Activated CD4-positive, alpha-beta T cell treated with anti-CD3 and anti-CD28 coated beads, Interleukin-2, Interleukin-6, amounts not matched to agents 100 ng/mL and 50 ng/mL, durations not matched to agents 16 hours and 8 hours (primary cell): ENCODE measurements around the gene MRPL18.
"Not testable (repeated sequence)": the region's sequence is repeated elsewhere in the genome, so short reads cannot be mapped to it uniquely, and the experiment has no call there.

Source experiments
- DNase-seq: peaks from one replicate; pipeline ENCODE4 v3.0.0-alpha.2; 2020

The MRPL18 gene

GRCh38 chr6:159790149-159790955 lies at the start of gene MRPL18:
TSS of gene MRPL18 (plus strand) at chr6:159790467. CDS start at chr6:159790588, 121 bp downstream.
- peak; percentile 95 for DNase-seq

DNA sequence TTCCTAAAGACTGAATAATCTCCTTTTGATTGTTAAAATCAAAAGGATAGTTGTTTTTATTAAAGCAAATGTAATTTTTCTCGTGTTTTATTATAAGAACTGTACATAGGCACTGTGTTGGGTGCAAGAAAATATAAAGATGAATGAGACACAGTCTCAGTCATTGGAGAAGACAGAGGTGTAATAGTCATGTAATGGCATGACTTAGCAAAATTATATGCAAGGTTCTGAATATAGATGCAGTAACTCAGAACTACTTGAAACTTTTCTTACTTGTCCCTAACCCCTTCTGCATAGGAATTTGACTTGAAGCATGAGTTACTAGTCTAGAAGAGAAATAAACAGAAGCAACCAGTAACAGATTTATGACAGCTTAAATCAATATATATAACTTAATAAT lies 48.1 kb upstream of the MRPL18 start:
- DNase-seq: no peak

GRCh38 chr6:159745081-159745480 lies 45.2 kb upstream of the MRPL18 start:
- DNase-seq: no peak

- no peak for DNase-seq
Measured at GRCh38 chr6:159746759-159747158, 43.5 kb upstream of the MRPL18 start.

- not testable (repeated sequence) for DNase-seq
Measured at GRCh38 chr6:159748127-159748526, 42.1 kb upstream of the MRPL18 start.

- DNase-seq: no peak
Measured at GRCh38 chr6:159751448-159751847, 38.8 kb upstream of the MRPL18 start.

DNA sequence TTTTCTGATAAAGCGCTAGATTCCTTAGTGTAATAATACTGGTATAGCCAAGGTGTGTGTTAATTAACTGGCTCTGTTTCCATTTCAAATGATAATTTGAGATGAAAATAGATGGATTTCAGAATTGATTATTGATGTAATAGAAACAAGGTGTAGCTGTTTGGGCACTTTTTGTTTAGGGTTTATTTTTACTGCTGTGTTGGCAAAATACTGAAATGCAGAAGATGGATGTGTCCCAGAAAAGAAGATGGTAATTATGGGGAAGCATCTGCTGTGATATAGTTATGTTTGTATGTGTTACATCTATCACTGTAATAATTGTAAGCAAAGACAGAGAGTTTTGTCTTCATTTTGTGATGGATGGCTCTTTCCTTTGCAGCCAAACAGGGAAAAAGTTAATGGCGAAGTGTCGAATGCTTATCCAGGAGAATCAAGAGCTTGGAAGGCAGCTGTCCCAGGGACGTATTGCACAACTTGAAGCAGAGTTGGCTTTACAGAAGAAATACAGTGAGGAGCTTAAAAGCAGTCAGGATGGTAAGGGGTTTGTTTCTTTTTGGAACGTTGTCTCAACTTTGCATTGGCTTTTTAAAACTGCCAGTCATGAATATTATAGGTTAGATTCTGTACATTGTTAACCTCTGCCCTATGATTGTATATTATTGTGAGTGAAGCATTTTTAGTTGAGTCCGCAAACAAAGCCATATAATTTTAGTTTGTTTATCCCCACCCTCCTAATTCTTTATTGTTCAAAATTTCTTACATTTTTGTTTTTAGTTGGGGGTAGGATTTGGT lies 37.0 kb upstream of the MRPL18 start:
- DNase-seq: no peak

GRCh38 chr6:159754401-159754800 lies 35.9 kb upstream of the MRPL18 start:
- DNase-seq: no peak

- no peak for DNase-seq
Measured at GRCh38 chr6:159754959-159755914, 35.0 kb upstream of the MRPL18 start.

GRCh38 chr6:159756508-159756907 lies 33.8 kb upstream of the MRPL18 start:
- DNase-seq: no peak

GRCh38 chr6:159758031-159759001 lies 32.0 kb upstream of the MRPL18 start:
- DNase-seq: no peak

GRCh38 chr6:159759645-159760044 lies 30.6 kb upstream of the MRPL18 start:
- no peak for DNase-seq

- no peak for DNase-seq
Measured at GRCh38 chr6:159760602-159761057, 29.6 kb upstream of the MRPL18 start.

DNA sequence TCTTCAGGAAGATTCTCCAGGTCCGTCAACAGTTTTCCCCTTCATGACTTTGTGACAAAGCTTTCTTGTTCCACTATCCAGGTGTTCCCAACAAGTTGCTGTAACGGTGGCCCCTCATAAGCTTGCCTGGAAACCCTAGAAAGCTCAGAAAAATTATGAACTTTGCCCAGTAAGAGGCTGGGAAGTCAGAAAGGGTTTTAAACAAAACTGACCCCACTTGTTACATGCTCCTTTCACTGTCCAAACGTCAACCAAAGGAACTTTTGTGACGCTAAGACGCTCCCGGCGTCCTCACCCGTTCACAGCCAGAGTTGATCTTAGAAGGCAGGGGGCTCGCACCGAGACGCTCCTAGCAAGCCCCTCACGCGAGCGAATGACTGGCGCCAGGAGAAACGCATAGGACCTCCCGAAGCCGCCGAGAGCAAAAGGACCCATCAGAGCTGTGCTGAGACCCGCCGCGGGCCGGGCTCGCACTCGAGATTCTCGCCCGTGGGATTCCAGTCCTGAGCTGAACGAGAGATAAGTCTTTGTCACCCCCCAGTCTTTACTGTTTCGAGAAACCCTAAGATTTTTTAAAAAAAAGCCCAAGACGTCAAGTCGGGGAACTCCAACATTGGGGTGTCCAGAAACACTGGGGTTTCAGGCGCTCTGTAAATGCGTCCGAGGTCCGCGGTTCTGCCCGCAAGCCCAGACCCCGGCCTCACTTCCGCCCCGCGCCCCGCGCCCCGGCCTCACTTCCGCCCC lies 29.0 kb upstream of the MRPL18 start:
- peak; percentile 23 for DNase-seq

GRCh38 chr6:159761873-159762680 lies 28.2 kb upstream of the MRPL18 start, which contains the start of gene ACAT2:
TSS of gene ACAT2 (plus strand) at chr6:159762045. CDS start at chr6:159762088, 43 bp downstream.
- peak; percentile 97 for DNase-seq

- DNase-seq: no peak
Measured at GRCh38 chr6:159762681-159763293, 27.5 kb upstream of the MRPL18 start.

DNA sequence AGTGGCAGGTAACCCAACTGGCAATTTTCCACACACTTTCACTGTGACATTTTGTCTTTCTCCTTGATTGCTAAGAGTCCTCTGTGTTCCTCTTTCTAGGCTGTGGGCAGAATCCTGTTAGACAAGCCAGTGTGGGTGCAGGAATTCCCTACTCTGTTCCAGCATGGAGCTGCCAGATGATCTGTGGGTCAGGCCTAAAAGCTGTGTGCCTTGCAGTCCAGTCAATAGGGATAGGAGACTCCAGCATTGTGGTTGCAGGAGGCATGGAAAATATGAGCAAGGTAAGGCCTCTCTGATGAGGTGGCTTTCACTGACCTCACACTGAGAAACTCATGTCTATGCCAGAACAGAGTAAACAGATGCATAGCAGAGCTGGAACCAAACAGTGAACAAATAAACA lies 23.4 kb upstream of the MRPL18 start:
- no peak for DNase-seq

DNA sequence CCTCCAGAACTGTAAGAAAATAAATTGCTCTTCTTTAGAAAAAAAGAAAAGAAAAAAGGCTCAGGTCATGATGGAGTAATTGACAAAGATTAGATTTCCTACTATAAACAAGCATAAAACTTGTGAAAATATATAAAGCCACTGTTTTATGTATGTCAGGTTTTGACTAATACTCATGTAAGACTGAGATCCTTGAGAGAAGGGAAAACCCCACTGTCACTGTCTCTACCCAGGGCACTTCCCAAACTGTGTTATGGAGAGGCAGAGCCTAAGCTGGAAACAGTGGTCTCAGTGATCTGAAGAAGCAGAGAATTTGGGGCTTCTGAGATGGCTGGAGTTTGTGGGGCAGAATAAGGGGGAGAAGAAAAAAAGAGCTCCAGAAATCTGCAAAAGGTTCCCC lies 20.8 kb upstream of the MRPL18 start:
- DNase-seq: no peak

DNA sequence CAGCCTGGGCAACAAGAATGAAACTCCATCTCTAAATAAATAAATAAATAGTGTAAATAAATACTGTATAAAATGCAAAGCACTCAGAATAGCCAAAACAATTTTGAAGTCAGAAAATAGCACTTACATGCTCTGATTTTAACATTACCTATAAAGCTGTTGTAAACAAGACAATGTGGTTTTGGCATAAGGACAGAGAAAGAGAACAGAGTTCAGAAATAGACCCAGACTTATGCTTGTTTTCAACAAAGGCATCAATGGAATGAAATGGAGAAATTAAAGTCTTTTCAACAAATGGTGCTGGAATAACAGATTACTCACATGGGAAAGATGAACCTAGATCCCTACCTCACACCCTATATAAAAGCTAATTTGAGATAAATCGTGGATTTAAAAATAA lies 18.1 kb upstream of the MRPL18 start:
- DNase-seq: no peak
